IMR-90 (cell line): Measurements from ENCODE around the gene BTBD1. TPM values are rescaled to one million over a fixed set of nuclear protein-coding genes. Genes with fewer than 3 reads are reported as not detected.

Experiments used
- ATAC-seq: fragments of 200-7000 bp; cut with Tn5 transposase; 2 replicates; pipeline ENCODE4 v1.9.1; 2020; ENCODE audit warnings: low read depth, mild to moderate bottlenecking, moderate library complexity
- BruUV-seq: library from RNA; stranded (reverse); fragments of 400-500 nt; replicated peaks from 2 replicates; lab custom pipeline; 2021; lab: Mats Ljungman, UMichigan
- CTCF ChIA-PET: fragments of 300-600 bp; formaldehyde crosslinking; extraction: SDS; loops from one replicate; lab custom pipeline; 2021; ENCODE audit warnings: antibody characterized with exemption; lab: Yijun Ruan, JAX
- POLR2A ChIA-PET: fragments of 300-600 bp; sonication (Branson Sonifier 250); formaldehyde crosslinking; loops from one replicate; lab custom pipeline; 2022; ENCODE audit warnings: antibody characterized with exemption; ENCODE audit not compliant: unreplicated experiment; lab: Charles Lee
- DNase-seq: peaks from one replicate; pipeline ENCODE4 v3.0.0; 2013
- H2AFZ ChIP-seq: replicated peaks from 2 replicates; pipeline ENCODE3; 2013; ENCODE audit warnings: low read length, mild to moderate bottlenecking; ENCODE audit not compliant: poor library complexity
- H2AK5ac ChIP-seq: 2 replicates; pipeline ENCODE4 v1.6.1; 2013; ENCODE audit warnings: low read depth, low read length, inconsistent platforms
- H2AK9ac ChIP-seq: replicated peaks from 2 replicates; pipeline ENCODE3; 2013; ENCODE audit warnings: mild to moderate bottlenecking, low read depth, low read length, moderate library complexity; ENCODE audit not compliant: poor library complexity
- H2BK120ac ChIP-seq: 2 replicates; pipeline ENCODE4 v1.6.1; 2013; ENCODE audit warnings: low read depth, low read length, inconsistent platforms
- H2BK15ac ChIP-seq: 3 replicates; pipeline ENCODE4 v1.6.1; 2013; ENCODE audit warnings: low read depth, low read length, inconsistent platforms
- H2BK20ac ChIP-seq: 2 replicates; pipeline ENCODE4 v1.6.1; 2013; ENCODE audit warnings: low read depth, mild to moderate bottlenecking, inconsistent platforms, low read length, moderate library complexity
- H2BK5ac ChIP-seq: 2 replicates; pipeline ENCODE4 v1.6.1; 2013; ENCODE audit warnings: mild to moderate bottlenecking, low read depth, low read length, inconsistent platforms; ENCODE audit not compliant: poor library complexity, severe bottlenecking
- H3K14ac ChIP-seq: replicated peaks from 2 replicates; pipeline ENCODE4 v1.6.1; 2013; ENCODE audit warnings: low read depth, low read length, inconsistent platforms
- H3K18ac ChIP-seq: 2 replicates; pipeline ENCODE4 v1.6.1; 2013; ENCODE audit warnings: low read depth, low read length, control low read depth
- H3K23ac ChIP-seq: 2 replicates; pipeline ENCODE4 v1.6.1; 2013; ENCODE audit warnings: low read depth, low read length, inconsistent platforms
- H3K27ac ChIP-seq: 2 replicates; pipeline ENCODE4 v1.5.1; 2013; ENCODE audit warnings: mild to moderate bottlenecking, control low read depth, low read length; ENCODE audit not compliant: insufficient read depth
- H3K27me3 ChIP-seq: 2 replicates; pipeline ENCODE4 v1.6.1; 2013; ENCODE audit warnings: low read length; ENCODE audit not compliant: control insufficient read depth, insufficient read depth
- H3K36me3 ChIP-seq: 2 replicates; pipeline ENCODE4 v1.6.1; 2013; ENCODE audit warnings: low read length, mixed read lengths; ENCODE audit not compliant: control insufficient read depth, insufficient read depth
- H3K4ac ChIP-seq: 2 replicates; pipeline ENCODE4 v1.6.1; 2013; ENCODE audit warnings: low read depth, low read length, inconsistent platforms
- H3K4me1 ChIP-seq: 2 replicates; pipeline ENCODE4 v1.6.1; 2013; ENCODE audit warnings: low read length, mixed read lengths; ENCODE audit not compliant: control insufficient read depth, insufficient read depth
- H3K4me2 ChIP-seq: 2 replicates; pipeline ENCODE4 v1.6.1; 2013; ENCODE audit warnings: low read depth, mild to moderate bottlenecking, control low read depth, low read length, moderate library complexity
- H3K4me3 ChIP-seq: 2 replicates; pipeline ENCODE4 v1.5.1; 2013; ENCODE audit warnings: low read depth, mild to moderate bottlenecking, control low read depth, low read length, moderate library complexity; ENCODE audit not compliant: insufficient read depth
- H3K56ac ChIP-seq: 2 replicates; pipeline ENCODE4 v1.6.1; 2013; ENCODE audit warnings: low read length, inconsistent platforms; ENCODE audit not compliant: insufficient read depth; ENCODE audit errors: extremely low read depth
- H3K79me1 ChIP-seq, 2 experiments: 2 replicates each; pipeline ENCODE4 v1.6.1; 2013; ENCODE audit warnings: low read length in 2 of 2, inconsistent platforms in 1 of 2, low read depth in 1 of 2
- H3K9ac ChIP-seq: 2 replicates; pipeline ENCODE4 v1.6.1; 2013; ENCODE audit warnings: low read depth, low read length, control low read depth
- H3K9me1 ChIP-seq: 2 replicates; pipeline ENCODE4 v1.6.1; 2013; ENCODE audit warnings: low read length, inconsistent platforms; ENCODE audit not compliant: insufficient read depth
- H3K9me3 ChIP-seq: 2 replicates; pipeline ENCODE4 v1.6.1; 2013; ENCODE audit warnings: low read length; ENCODE audit not compliant: control insufficient read depth, insufficient read depth
- H4K20me1 ChIP-seq: 2 replicates; pipeline ENCODE4 v1.6.1; 2013; ENCODE audit warnings: low read length, inconsistent platforms; ENCODE audit not compliant: insufficient read depth
- H4K5ac ChIP-seq: 2 replicates; pipeline ENCODE4 v1.6.1; 2013; ENCODE audit warnings: mild to moderate bottlenecking, low read depth, low read length, control low read depth
- H4K8ac ChIP-seq, 2 experiments: 2 replicates each; pipeline ENCODE4 v1.6.1; 2013; ENCODE audit warnings: low read depth in 2 of 2, low read length in 2 of 2, control low read depth in 1 of 2, inconsistent platforms in 1 of 2
- H4K91ac ChIP-seq: 2 replicates; pipeline ENCODE4 v1.6.1; 2013; ENCODE audit warnings: low read depth, low read length, inconsistent platforms; ENCODE audit not compliant: insufficient read depth
- BHLHE40 ChIP-seq: fragments of 150-350 bp; IDR thresholded peaks from 2 replicates; pipeline ENCODE4 v1.6.1; 2016; ENCODE audit warnings: mild to moderate bottlenecking, low read depth, low read length
- CHD1 ChIP-seq: IDR thresholded peaks from 2 replicates; pipeline ENCODE4 v1.6.1; 2012; ENCODE audit warnings: low read depth, low read length, improper control_type of control experiment
- CTCF ChIP-seq: conservative IDR thresholded peaks from 2 replicates; pipeline ENCODE4 v1.5.1; 2012; ENCODE audit warnings: mild to moderate bottlenecking, low read depth, low read length, improper control_type of control experiment
- ELK1 ChIP-seq: fragments of 150-350 bp; IDR thresholded peaks from 2 replicates; pipeline ENCODE4 v1.6.1; 2016; ENCODE audit warnings: low read depth, mild to moderate bottlenecking, low read length, moderate library complexity, borderline replicate concordance
- FOS ChIP-seq: fragments of 150-350 bp; IDR thresholded peaks from 2 replicates; pipeline ENCODE4 v1.6.1; 2016; ENCODE audit warnings: low read depth, low read length
- MAFK ChIP-seq: IDR thresholded peaks from 2 replicates; pipeline ENCODE4 v1.6.1; 2012; ENCODE audit warnings: low read depth, low read length, improper control_type of control experiment
- MXI1 ChIP-seq: IDR thresholded peaks from 2 replicates; pipeline ENCODE4 v1.6.1; 2012; ENCODE audit warnings: low read depth, mild to moderate bottlenecking, low read length, moderate library complexity, borderline replicate concordance
- NFE2L2 ChIP-seq: fragments of 150-350 bp; IDR thresholded peaks from 2 replicates; pipeline ENCODE4 v1.6.1; 2016; ENCODE audit warnings: low read depth, mild to moderate bottlenecking, low read length
- RCOR1 ChIP-seq: IDR thresholded peaks from 2 replicates; pipeline ENCODE4 v1.6.1; 2012; ENCODE audit warnings: mild to moderate bottlenecking, low read length, improper control_type of control experiment; ENCODE audit not compliant: insufficient replicate concordance
- SMC3 ChIP-seq: fragments of 150-350 bp; IDR thresholded peaks from 2 replicates; pipeline ENCODE4 v1.6.1; 2016; ENCODE audit warnings: low read depth, mild to moderate bottlenecking, antibody characterized with exemption, low read length, moderate library complexity
- USF2 ChIP-seq: fragments of 150-350 bp; IDR thresholded peaks from 2 replicates; pipeline ENCODE4 v1.6.1; 2017; ENCODE audit warnings: mild to moderate bottlenecking, antibody characterized with exemption, low read length, low read depth
- WGBS, 2 experiments: methylation state at CpG; one replicate each; pipeline versions ENCODE4 v1.1.5 to v1.1.7; 2013; ENCODE audit warnings: missing lambda C conversion rate in 2 of 2; ENCODE audit not compliant: insufficient read length in 1 of 2; ENCODE audit errors: extremely low coverage in 2 of 2; 5-methylcytosine and 5-hydroxymethylcytosine counted together
- dilution Hi-C: fragments of 300-500 bp; cut with HindIII; formaldehyde crosslinking; loops from one replicate; pipeline ENCODE4 v1.14.3; 2018; ENCODE audit warnings: low sequenced_read_pairs; ENCODE audit not compliant: unreplicated experiment
- in situ Hi-C: fragments of 300-500 bp; cut with MboI; formaldehyde crosslinking; loops from 3 replicates; pipeline ENCODE4 v1.14.3; 2019; ENCODE audit warnings: low sequenced_read_pairs, inconsistent platforms, mixed read lengths
- intact Hi-C: fragments of 100-400 bp; cut with micrococcal nuclease; formaldehyde crosslinking; loops from 2 replicates; pipeline ENCODE4 v1.10.0; 2022
- polyA plus RNA-seq, 3 experiments: library from polyadenylated mRNA; depleted of rRNA; stranded (reverse); fragments of >200 nt; gene quantifications; 2 replicates each; pipeline ENCODE4 v1.2.3, GENCODE V29; 2012; ENCODE audit warnings: low replicate concordance in 1 of 3
- total RNA-seq: library from RNA; depleted of rRNA; stranded (reverse); fragments of >200 nt; gene quantifications from 2 replicates; pipeline ENCODE4 v1.2.3, GENCODE V29; 2012

BTBD1 gene
- total and polyA plus RNA-seq, 2 of the 4 experiments (the other 2 are of a cell fraction) = 39.3 to 78.7 TPM

GRCh38 chr15:83099290-83099689 lies 32.2 kb upstream of the BTBD1 start:
- no peak for TF ChIP-seq MXI1
- TF ChIP-seq CTCF = no peak
- TF ChIP-seq USF2 = no peak
- TF ChIP-seq ELK1 = no peak
- no peak for TF ChIP-seq RCOR1
- no peak for TF ChIP-seq CHD1
- TF ChIP-seq BHLHE40 = no peak
- TF ChIP-seq SMC3 = no peak
- TF ChIP-seq FOS = no peak
- TF ChIP-seq NFE2L2 = no peak
- TF ChIP-seq MAFK = no peak
- CTCF ChIA-PET = no interaction called here
- H3K27ac ChIP-seq = no peak overlapping the region
- no peaks in the 10 kb centered on the region for H3K4me1 ChIP-seq
- no TSS peak for BruUV-seq
- H3K27me3 ChIP-seq = peaks cover 22% of the 10 kb centered on the region
- no peaks in the 10 kb centered on the region for H3K9me1 ChIP-seq
- no peak overlapping the region for H2BK120ac ChIP-seq
- POLR2A ChIA-PET = no interaction called here
- in situ Hi-C loops = no loop called here
- dilution Hi-C loops = no loop called here
- H3K18ac ChIP-seq = no peak overlapping the region
- no peak overlapping the region for H3K56ac ChIP-seq
- H2BK5ac ChIP-seq = no peak overlapping the region
- intact Hi-C loops = no loop called here
- H4K91ac ChIP-seq = no peak overlapping the region
- no peak overlapping the region for H2BK15ac ChIP-seq
- no peak for ATAC-seq
- H3K23ac ChIP-seq = no peak overlapping the region
- peaks cover 5% of the 10 kb centered on the region for H3K9me3 ChIP-seq
- H3K9ac ChIP-seq = no peak overlapping the region
- no peak overlapping the region for H2AFZ ChIP-seq
- no peak overlapping the region for H4K5ac ChIP-seq
- H3K36me3 ChIP-seq = no peaks in the 10 kb centered on the region
- H3K4ac ChIP-seq = no peak overlapping the region
- H2BK20ac ChIP-seq = no peak overlapping the region
- no peak overlapping the region for H3K4me3 ChIP-seq
- no peak for DNase-seq
- H4K20me1 ChIP-seq = no peaks in the 10 kb centered on the region
- H2AK5ac ChIP-seq = no peak overlapping the region
- no peaks in the 10 kb centered on the region for H3K79me1 ChIP-seq
- H3K4me2 ChIP-seq = no peak overlapping the region
- no peak overlapping the region for H2AK9ac ChIP-seq
- 63 to 100% methylated on average over 2 of the region's 2 CpGs for WGBS, 2 experiments
- no peak overlapping the region for H4K8ac ChIP-seq
- H3K14ac ChIP-seq = no peak overlapping the region
